HG02610 (cell line): ENCODE data around the gene KIT.

Experiments used
- ATAC-seq: cut with Tn5 transposase; IDR thresholded peaks from one replicate; pipeline ENCODE4 v1.9.1; 2021; ENCODE audit warnings: mild to moderate bottlenecking, moderate library complexity; ENCODE audit not compliant: unreplicated experiment

The KIT gene

DNA sequence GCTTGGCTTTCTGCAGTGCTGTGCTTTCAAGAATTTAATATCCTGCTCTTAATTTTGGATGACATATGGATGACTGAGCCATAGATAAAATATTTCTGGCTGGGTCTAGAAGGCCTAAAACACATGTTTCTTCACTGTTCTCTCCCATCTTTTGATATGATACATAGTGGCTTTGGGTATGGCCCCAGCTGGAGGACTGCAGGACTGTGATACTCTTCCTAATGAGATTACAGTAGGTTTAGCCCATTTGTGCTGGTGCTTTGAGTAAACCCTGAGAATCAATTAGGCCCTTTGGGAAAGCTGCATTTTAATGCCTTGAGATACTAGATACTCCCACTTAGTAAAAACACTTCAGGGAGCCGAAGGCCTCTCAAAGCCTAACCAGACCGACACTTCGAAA is 38.0 kb downstream of the KIT start:
- no peak for ATAC-seq

DNA sequence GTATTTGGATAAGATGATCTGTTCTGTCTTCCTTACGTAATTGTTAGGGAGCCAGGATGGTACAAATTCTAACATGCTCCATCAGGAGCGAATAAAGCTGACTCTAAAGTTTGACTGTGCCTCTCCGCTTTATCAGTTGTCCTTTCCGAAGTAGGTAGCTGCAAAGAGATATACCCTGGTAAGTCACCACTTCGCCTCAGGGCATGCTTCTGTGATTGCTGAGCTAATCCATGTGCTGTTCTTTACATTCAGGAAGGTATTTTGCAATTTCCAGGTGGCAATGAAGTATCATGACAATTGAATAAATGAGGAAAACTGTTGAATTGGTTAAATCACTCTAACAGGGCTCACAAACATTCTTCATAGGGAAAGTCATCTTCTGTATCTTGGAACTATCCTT is 38.9 kb downstream of the KIT start:
- no peak for ATAC-seq

DNA sequence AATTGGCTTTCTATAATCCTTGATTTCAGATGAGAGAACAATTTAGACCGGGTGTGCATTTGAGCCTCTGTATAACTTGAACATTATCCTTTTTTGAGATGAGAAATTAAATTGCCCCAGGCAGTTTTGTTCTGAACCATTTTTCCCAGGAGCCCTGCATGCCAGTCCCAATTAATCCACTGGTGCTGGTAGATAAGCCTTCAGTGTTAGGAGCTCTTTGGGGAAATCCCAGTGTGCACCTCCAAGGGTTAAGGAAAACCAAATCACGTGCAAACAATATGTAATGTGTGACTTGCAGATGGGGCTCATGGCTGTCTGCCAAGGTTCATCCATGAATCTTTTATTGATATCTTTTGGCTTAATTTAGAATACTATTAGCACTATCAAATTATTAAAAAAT is 43.2 kb downstream of the KIT start:
- ATAC-seq = no peak

DNA sequence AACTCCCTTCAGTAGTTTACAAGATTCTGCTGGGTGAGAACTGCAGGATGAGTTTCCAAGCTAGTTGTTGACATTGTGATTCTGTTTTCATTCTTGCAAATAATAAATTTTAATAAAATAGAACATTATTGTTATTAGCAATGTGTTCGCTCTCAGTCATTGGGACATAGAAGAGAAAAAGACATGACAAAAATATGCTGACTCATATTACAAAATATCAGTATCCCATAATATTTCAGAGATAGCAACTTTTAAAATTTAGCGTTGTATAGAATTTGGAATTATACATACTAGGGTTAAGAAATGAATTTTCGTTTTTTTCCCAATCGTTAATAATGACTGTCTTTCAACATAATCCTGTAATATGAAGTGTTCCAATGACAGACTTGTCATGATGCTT is 45.4 kb downstream of the KIT start:
- ATAC-seq = no peak

- ATAC-seq = no peak
Observed at GRCh38 chr4:54707406-54707805, 49.6 kb downstream of the KIT start.

DNA sequence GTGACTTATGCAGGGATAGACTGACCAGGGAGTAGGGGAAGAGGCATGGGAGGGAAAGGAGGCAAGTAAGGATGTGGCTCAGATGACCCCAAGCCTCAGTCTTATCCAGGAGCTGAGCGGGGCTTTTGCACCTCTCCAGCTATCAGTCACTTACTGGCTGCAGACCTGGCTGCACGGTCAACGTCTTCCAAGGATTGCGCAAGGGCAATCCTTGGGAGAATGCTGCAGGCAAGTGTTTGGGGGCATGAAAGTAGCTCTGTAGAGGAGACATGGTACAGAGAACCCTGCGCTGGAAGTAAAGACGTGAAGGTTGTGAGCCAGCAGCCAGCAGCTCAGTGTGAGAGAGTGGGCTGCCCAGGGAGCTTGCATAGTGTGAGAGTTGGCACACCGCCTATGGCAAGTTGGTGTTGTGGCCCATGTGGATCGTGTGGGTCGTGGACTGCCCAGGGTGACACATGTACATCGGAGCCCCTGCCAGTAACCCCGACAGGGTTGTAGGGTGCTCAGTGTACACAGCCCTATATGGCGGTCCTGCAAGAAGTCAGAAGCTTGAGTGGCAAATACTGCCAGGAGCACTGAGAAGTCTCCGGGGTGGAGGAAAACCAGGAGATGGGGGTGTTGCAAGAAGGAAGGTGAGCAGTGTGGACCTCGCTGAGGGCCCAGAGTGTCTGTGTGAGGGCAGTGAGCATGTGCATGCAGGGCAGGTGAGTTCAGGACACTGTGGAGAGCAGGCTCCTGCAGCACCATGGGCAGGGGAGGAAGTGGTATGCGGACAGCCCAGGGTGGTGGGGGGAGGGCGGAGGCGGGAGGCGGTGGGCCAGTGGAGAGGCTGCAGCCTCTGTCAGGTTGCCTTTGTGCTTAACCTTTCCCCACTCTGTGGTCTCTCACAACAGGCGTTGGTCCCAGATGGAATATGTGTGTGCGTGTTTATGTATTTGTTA is 50.9 kb downstream of the KIT start:
- ATAC-seq = no peak

- no peak for ATAC-seq
Observed at GRCh38 chr4:54709400-54709799, 51.6 kb downstream of the KIT start.

- ATAC-seq = no peak
Observed at GRCh38 chr4:54712206-54712605, 54.4 kb downstream of the KIT start.

DNA sequence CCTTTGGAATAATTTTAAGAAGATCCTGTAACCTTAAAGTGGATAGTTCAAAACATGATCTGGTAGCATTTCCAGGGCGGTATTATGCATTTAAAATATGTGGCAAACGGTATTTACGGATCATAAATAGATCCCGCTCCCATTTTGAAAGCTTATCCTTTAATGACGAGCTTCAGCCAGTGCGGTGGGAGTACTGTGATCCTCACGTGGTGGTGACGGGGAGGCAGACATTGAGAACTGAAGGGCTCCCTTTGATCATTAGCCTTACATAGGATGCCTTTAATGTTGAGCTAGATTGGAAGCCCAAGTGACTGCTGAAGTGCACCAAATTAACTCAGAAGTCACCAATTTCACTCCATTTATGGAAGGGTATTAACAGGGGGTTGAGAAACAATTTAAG is 56.9 kb downstream of the KIT start:
- no peak for ATAC-seq

GRCh38 chr4:54716478-54717065 is 58.8 kb downstream of the KIT start:
- no peak for ATAC-seq

- no peak for ATAC-seq
Observed at GRCh38 chr4:54717694-54718093, 59.9 kb downstream of the KIT start.

- ATAC-seq = no peak
Observed at GRCh38 chr4:54719378-54719777, 61.6 kb downstream of the KIT start.

DNA sequence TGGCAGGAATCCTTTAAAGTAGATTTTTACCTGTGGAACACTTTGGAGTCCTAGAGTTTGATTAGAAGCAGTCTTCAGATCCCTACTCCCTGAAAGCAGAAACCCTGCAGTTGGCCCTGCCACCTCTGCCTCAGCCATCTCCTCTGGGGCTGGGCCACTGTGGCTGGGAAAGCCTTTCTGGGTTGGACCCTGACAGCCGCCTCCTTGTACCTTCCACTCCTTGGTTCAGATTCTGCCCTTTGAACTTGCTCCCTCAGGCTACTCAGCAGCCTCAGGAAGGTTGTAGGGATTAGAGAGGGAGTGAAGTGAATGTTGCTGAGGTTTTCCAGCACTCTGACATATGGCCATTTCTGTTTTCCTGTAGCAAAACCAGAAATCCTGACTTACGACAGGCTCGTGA is 65.5 kb downstream of the KIT start:
- ATAC-seq = no peak

GRCh38 chr4:54723820-54724219 is 66.1 kb downstream of the KIT start:
- no peak for ATAC-seq

- peak; percentile 42 for ATAC-seq
Observed at GRCh38 chr4:54726907-54727306, 69.2 kb downstream of the KIT start.

GRCh38 chr4:54727346-54727745 is 69.6 kb downstream of the KIT start:
- peak; percentile 74 for ATAC-seq

- no peak for ATAC-seq
Observed at GRCh38 chr4:54728368-54728767, 70.6 kb downstream of the KIT start.

DNA sequence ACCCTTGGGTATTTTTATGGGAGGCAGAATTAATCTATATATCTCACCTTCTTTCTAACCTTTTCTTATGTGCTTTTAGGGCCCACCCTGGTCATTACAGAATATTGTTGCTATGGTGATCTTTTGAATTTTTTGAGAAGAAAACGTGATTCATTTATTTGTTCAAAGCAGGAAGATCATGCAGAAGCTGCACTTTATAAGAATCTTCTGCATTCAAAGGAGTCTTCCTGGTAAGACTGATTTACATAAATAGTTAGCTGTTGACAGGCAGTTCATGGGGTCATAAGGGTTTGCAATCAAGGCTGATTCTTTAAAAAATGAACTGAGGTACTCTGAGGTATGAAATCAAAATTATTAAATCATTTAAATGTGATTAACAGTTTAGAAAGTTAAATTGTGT is 71.5 kb downstream of the KIT start:
- ATAC-seq = no peak

DNA sequence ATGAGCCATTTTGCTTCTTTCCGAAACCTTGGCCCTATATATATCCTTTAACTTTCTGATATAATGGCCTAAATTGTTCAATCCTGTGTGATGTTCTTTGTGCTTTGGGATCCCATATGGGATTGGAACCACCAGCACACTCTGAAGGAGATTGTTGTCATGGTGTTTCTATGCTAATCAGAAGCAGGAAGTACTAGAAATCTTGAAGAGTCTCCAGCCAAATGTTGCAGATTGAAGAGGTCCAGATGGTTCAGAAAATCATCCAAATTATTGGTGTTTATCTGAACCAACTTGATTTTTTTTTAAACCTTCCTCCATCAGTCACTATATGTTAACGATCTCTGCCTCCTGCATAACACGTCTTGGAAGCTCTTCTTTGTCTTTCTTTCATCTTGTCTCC is 72.8 kb downstream of the KIT start:
- no peak for ATAC-seq

DNA sequence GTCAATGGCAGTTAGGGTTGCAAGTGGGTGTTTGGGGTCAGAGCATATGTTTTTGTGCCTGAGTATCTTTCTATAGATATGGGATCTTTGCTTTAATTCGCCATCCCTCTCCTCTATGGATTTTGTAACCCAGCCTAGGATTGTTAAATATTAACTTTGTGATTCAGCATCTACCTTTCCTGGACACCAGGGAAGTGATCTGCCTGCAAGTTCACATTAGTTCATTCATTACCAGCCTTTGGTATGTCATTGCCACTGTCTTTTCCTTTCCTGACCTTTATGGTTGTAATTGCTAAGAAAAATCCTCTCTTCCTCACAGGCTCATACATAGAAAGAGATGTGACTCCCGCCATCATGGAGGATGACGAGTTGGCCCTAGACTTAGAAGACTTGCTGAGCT is 73.8 kb downstream of the KIT start:
- no peak for ATAC-seq

DNA sequence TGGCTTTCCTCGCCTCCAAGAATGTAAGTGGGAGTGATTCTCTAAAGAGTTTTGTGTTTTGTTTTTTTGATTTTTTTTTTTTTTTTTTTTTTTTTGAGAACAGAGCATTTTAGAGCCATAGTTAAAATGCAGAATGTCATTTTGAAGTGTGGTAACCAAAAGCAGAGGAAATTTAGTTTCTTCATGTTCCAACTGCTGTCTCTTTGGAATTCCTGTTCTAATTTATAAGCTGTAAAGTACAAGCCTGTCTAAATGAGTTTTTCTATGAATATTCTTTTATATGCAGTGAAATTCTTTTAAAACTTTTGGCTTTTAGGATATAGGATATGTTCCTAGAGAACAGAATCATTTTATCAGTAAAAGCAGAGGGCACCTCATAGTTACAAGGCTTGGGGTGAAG is 74.2 kb downstream of the KIT start:
- ATAC-seq = no peak

GRCh38 chr4:54737421-54737820 is 79.7 kb downstream of the KIT start:
- no peak for ATAC-seq

DNA sequence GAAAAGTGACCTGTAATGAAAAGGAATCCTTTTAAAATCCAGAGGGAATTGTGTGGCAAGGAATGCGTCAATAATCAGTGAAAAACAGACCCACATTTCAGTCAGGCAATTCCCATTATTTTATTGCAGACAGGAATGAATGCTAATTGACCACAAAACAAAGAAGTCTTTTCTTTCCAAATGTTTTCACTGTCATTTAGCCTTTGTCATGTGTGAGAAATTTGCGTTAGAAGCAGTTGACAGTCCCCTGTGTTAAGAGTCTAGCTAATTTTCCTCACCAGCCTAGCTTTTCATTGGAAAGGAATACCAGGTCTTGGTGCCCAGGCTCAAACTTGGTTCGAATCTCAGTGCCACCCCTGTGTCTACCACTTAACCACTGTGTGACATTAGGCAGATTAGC is 83.4 kb downstream of the KIT start:
- ATAC-seq = no peak
